Chondrocyte (in vitro differentiated cells): ENCODE data around the gene LCORL. TPM values are rescaled to one million over a fixed set of nuclear protein-coding genes. Genes with fewer than 3 reads are reported as not detected.

ENCODE experiments used
- DNase-seq: peaks from one replicate; pipeline ENCODE4 v3.0.0; 2021; ENCODE audit warnings: mixed read lengths, low spot score
- H3K27ac Mint-ChIP-seq: one replicate; pipeline ENCODE4 v1.8.0; 2021; ENCODE audit warnings: mild to moderate bottlenecking, moderate library complexity, mixed read lengths; ENCODE audit not compliant: unreplicated experiment
- H3K27me3 Mint-ChIP-seq: 2 replicates; pipeline ENCODE4 v1.8.0; 2021; ENCODE audit warnings: low read depth, mixed read lengths
- H3K36me3 Mint-ChIP-seq: 2 replicates; pipeline ENCODE4 v1.8.0; 2021; ENCODE audit warnings: low read depth, mixed read lengths
- H3K4me1 Mint-ChIP-seq: 2 replicates; pipeline ENCODE4 v1.8.0; 2021; ENCODE audit warnings: low read depth, mild to moderate bottlenecking, mixed read lengths
- H3K4me3 Mint-ChIP-seq: one replicate; pipeline ENCODE4 v1.8.0; 2021; ENCODE audit warnings: mild to moderate bottlenecking, moderate library complexity, mixed read lengths; ENCODE audit not compliant: unreplicated experiment
- H3K9me3 Mint-ChIP-seq: 2 replicates; pipeline ENCODE4 v1.8.0; 2021; ENCODE audit warnings: low read depth, mixed read lengths
- CTCF ChIP-seq: fragments of 200-600 bp; sonication (generic); IDR thresholded peaks from 2 replicates; pipeline ENCODE4 v1.5.0; 2021; ENCODE audit warnings: antibody characterized with exemption, mild to moderate bottlenecking, moderate library complexity
- total RNA-seq: library from RNA; stranded (reverse); gene quantifications from 3 replicates; pipeline ENCODE4 v1.2.1, GENCODE V29; 2021

LCORL gene
- total RNA-seq, 1 donor from 2014 or later, result 8.9 TPM

GRCh38 chr4:17816142-17816541 is 205.4 kb downstream of the LCORL start:
- no peaks in the 10 kb centered on the region for H3K9me3 Mint-ChIP-seq
- peak overlapping the region; percentile 9 for H3K27ac Mint-ChIP-seq
- TF ChIP-seq CTCF, result no peak
- no peak overlapping the region for H3K4me3 Mint-ChIP-seq
- H3K36me3 Mint-ChIP-seq, result no peaks in the 10 kb centered on the region
- peaks cover 39% of the 10 kb centered on the region for H3K4me1 Mint-ChIP-seq
- no peaks in the 10 kb centered on the region for H3K27me3 Mint-ChIP-seq
- DNase-seq, result no peak

- H3K4me1 Mint-ChIP-seq, result peaks cover 47% of the 10 kb centered on the region
- H3K9me3 Mint-ChIP-seq, result no peaks in the 10 kb centered on the region
- no peak for TF ChIP-seq CTCF
- DNase-seq, result no peak
- H3K4me3 Mint-ChIP-seq, result no peak overlapping the region
- H3K27me3 Mint-ChIP-seq, result no peaks in the 10 kb centered on the region
- H3K27ac Mint-ChIP-seq, result peak overlapping the region; percentile 72
- H3K36me3 Mint-ChIP-seq, result no peaks in the 10 kb centered on the region
Measured at GRCh38 chr4:17814140-17814539, 207.4 kb downstream of the LCORL start.

- H3K4me3 Mint-ChIP-seq, result peak overlapping the region; percentile 94
- H3K36me3 Mint-ChIP-seq, result no peaks in the 10 kb centered on the region
Measured at GRCh38 chr4:17812801-17813200, 208.8 kb downstream of the LCORL start.

GRCh38 chr4:17812125-17812524 is 209.4 kb downstream of the LCORL start:
- peak overlapping the region; percentile 90 for H3K27ac Mint-ChIP-seq
- H3K27me3 Mint-ChIP-seq, result no peaks in the 10 kb centered on the region
- H3K36me3 Mint-ChIP-seq, result no peaks in the 10 kb centered on the region
- H3K9me3 Mint-ChIP-seq, result no peaks in the 10 kb centered on the region
- no peak for TF ChIP-seq CTCF
- H3K4me3 Mint-ChIP-seq, result peak overlapping the region; percentile 94
- peaks cover 56% of the 10 kb centered on the region for H3K4me1 Mint-ChIP-seq
- no peak for DNase-seq

More at GRCh38 chr4:17812801-17813200, 208.8 kb downstream of the LCORL start:
- no peak for DNase-seq
- Mint-ChIP-seq H3K27ac (peak overlapping the region; percentile 37), H3K27me3 (no peaks in the 10 kb centered on the region), H3K9me3 (no peaks in the 10 kb centered on the region), H3K4me1 (peaks cover 56% of the 10 kb centered on the region)
- TF ChIP-seq CTCF, result no peak

- no peaks in the 10 kb centered on the region for H3K27me3 Mint-ChIP-seq
- H3K4me1 Mint-ChIP-seq, result peaks cover 61% of the 10 kb centered on the region
- no peak for TF ChIP-seq CTCF
- H3K4me3 Mint-ChIP-seq, result peak overlapping the region; percentile 94
- no peaks in the 10 kb centered on the region for H3K36me3 Mint-ChIP-seq
- no peaks in the 10 kb centered on the region for H3K9me3 Mint-ChIP-seq
- no peak for DNase-seq
- H3K27ac Mint-ChIP-seq, result peak overlapping the region; percentile 90
Measured at GRCh38 chr4:17811078-17811603, 210.4 kb downstream of the LCORL start.
